ENCODE measurements around the gene MSGN1. TPM values are rescaled to one million over a fixed set of nuclear protein-coding genes. Genes with fewer than 3 reads are reported as not detected.
A peak's percentile ranks its signal among the peaks of the same experiment; 100 is the strongest.

Gene MSGN1
- total and polyA plus RNA-seq, 2 of the 8 experiments (the other 6 are each of a cell fraction or from before 2014, with no cell fraction given) = not detected

GRCh38 chr2:17835516-17835915, 19.3 kb downstream of the MSGN1 start:
- Histone ChIP-seq H3K79me1 (ENCODE audit: low read depth, low read length) (no peaks in the 10 kb centered on the region), H3K4me2 (ENCODE audit: insufficient read depth in 1 of 2, low read depth in 2 of 2, low read length in 2 of 2) (no peak overlapping the region), H3K4me1 (replicated peaks in 1 of 4; ENCODE audit: control insufficient read depth in 3 of 4, insufficient read depth in 4 of 4, low read length in 3 of 4) (no peaks in the 10 kb centered on the region), H4K5ac (ENCODE audit: insufficient read length, low read depth, low read length) (no peak overlapping the region), H4K91ac (replicated peaks; ENCODE audit: insufficient read length, low read length) (no peak overlapping the region), H2BK12ac (ENCODE audit: low read depth, low read length) (no peak overlapping the region), H2BK5ac (ENCODE audit: low read depth, low read length) (no peak overlapping the region), H3K27me3 (replicated peaks in 1 of 4; ENCODE audit: control insufficient read depth in 3 of 4, extremely low read depth in 1 of 4, insufficient read depth in 3 of 4, low read length in 3 of 4) (no peaks in the 10 kb centered on the region; a peak in 3 of 7 replicates), H3K56ac (replicated peaks; ENCODE audit: insufficient read length, low read depth, low read length) (no peak overlapping the region), H3K27ac (ENCODE audit: low read depth, low read length) (no peak overlapping the region), H2BK15ac (ENCODE audit: low read length) (no peak overlapping the region), H4K20me1 (replicated peaks in 1 of 2; ENCODE audit: control insufficient read depth in 1 of 2, insufficient read depth in 2 of 2, low read length in 2 of 2) (no peaks in the 10 kb centered on the region), H3K9ac (replicated peaks in 1 of 4; ENCODE audit: extremely low read depth in 1 of 4, low read depth in 3 of 4, low read length in 3 of 4) (no peak overlapping the region), H3K23me2 (ENCODE audit: low read depth, low read length) (no peaks in the 10 kb centered on the region), H4K8ac (ENCODE audit: extremely low read depth, insufficient read depth, low read length) (no peak overlapping the region), H3K14ac (ENCODE audit: insufficient read length) (no peak overlapping the region), H2AFZ (ENCODE audit: low read length) (no peak overlapping the region), H2BK20ac (ENCODE audit: low read length) (no peak overlapping the region), H3K18ac (ENCODE audit: extremely low read depth, low read length) (no peak overlapping the region), H3K9me3 (ENCODE audit: insufficient read depth in 2 of 2, low read depth in 1 of 2, low read length in 1 of 2) (no peaks in the 10 kb centered on the region), H2AK5ac (ENCODE audit: low read depth, low read length) (no peak overlapping the region), H3K36me3 (ENCODE audit: control insufficient read depth in 2 of 4, insufficient read depth in 4 of 4, low read length in 3 of 4) (no peaks in the 10 kb centered on the region), H3K4me3 (ENCODE audit: extremely low read depth in 1 of 4, insufficient read depth in 2 of 4, low read depth in 3 of 4, low read length in 4 of 4) (no peak overlapping the region), H3K23ac (ENCODE audit: insufficient read length) (no peak overlapping the region), H2BK120ac (replicated peaks; ENCODE audit: low read depth, low read length) (no peak overlapping the region), H3K79me2 (ENCODE audit: control insufficient read depth in 1 of 2, insufficient read depth in 2 of 2, low read length in 2 of 2) (no peaks in the 10 kb centered on the region), H3K4ac (replicated peaks; ENCODE audit: insufficient read length, low read depth, low read length) (no peak overlapping the region)
- no peak for FAIRE-seq
- TF ChIP-seq CTCF (IDR thresholded peaks at IDR 0.05; ENCODE audit: control extremely low read depth in 1 of 3, insufficient read depth in 1 of 3, low read depth in 1 of 3, low read length in 3 of 3) (peak in 1 of 3 experiments; percentile 11; a peak in 1 of 4 replicates), RAD21 (IDR thresholded peaks at IDR 0.05 in 1 of 2, conservative IDR thresholded peaks at IDR 0.05 in 1 of 2; ENCODE audit: low read depth in 2 of 2, low read length in 2 of 2) (peak; percentile 19 to 21; a peak in 2 of 4 replicates), RBBP5 (IDR thresholded peaks at IDR 0.05; ENCODE audit: borderline replicate concordance, low read depth, low read length) (no peak)
- WGBS, 2 experiments (ENCODE audit: extremely low coverage in 1 of 2, insufficient coverage in 1 of 2, insufficient read length in 1 of 2, insufficient replicate concordance in 2 of 2, low coverage in 1 of 2, low lambda C conversion rate in 2 of 2, missing lambda C conversion rate in 1 of 2) = 93% methylated on average over 2 of the region's 2 CpGs; no CpG with 5 or more reads in 1 of the 2 experiments
- no peak for DNase-seq (ENCODE audit: low read depth in 1 of 2, low spot score in 2 of 2)
- POLR2A ChIA-PET (ENCODE audit: partially characterized antibody) = no interaction called here
- CTCF ChIA-PET (ENCODE audit: partially characterized antibody) = interaction anchor here (1.3 to 1.6 kb wide), 2 partner anchors 15 to 19 kb away, joined by 3 read pairs; partner anchors contain the start of gene MSGN1

Data from H1 (cell line).